K562 treated with DMSO at 1 percent for 24 hours (cell line): ENCODE data around the gene OR7A17. TPM values are rescaled to one million over a fixed set of nuclear protein-coding genes. Genes with fewer than 3 reads are reported as not detected.

ENCODE experiments used
- total RNA-seq: library from RNA; unstranded; fragments of 300-600 nt; gene quantifications from 2 replicates; pipeline ENCODE4 v1.2.3, GENCODE V29; 2022; ENCODE audit warnings: low read depth; ENCODE audit not compliant: insufficient read depth

Gene OR7A17
- total RNA-seq = not detected in 2 replicates

GRCh38 chr19:14886032-14886431 is at the start of gene OR7A17:
Gene OR7A17, minus strand, starts transcription at chr19:14886132. Its CDS starts 4,777 bp downstream, at chr19:14881355.

GRCh38 chr19:14848822-14849221 is 37.1 kb downstream of the OR7A17 start, which contains the start of gene OR7A10:
Gene OR7A10, minus strand, starts transcription at chr19:14848922. Its CDS starts 7,045 bp downstream, at chr19:14841877.

GRCh38 chr19:14835011-14835410 is 50.9 kb downstream of the OR7A17 start, which contains the start of the genes OR7A5 and OR7C1:
Gene OR7A5, minus strand, starts transcription at chr19:14835185. Its CDS starts 6,944 bp downstream, at chr19:14828241.
Gene OR7C1, minus strand, starts transcription at chr19:14835185. Its CDS starts 35,049 bp downstream, at chr19:14800136.

Other genes with a start within 250 kb of the OR7A17 start
- gene ADGRE3, start 211.3 kb downstream of the OR7A17 start, total RNA-seq = not detected in 2 replicates
- 4.4 and 6.1 TPM in 2 replicates for gene ZNF333, start 196.1 kb downstream of the OR7A17 start, total RNA-seq
- gene ADGRE2, start 107.6 kb downstream of the OR7A17 start, total RNA-seq = 5.4 and 12.4 TPM in 2 replicates
- gene OR7A5, start 50.9 kb downstream of the OR7A17 start, total RNA-seq = not detected in 2 replicates
- not detected in 2 replicates for gene OR7C1, start 50.9 kb downstream of the OR7A17 start, total RNA-seq
- gene OR7A10, start 37.2 kb downstream of the OR7A17 start, total RNA-seq = not detected in 2 replicates
- gene OR7C2, start 55.4 kb upstream of the OR7A17 start, total RNA-seq = not detected in 2 replicates
- gene SLC1A6, start 93.7 kb upstream of the OR7A17 start, total RNA-seq = not detected in 2 replicates
- not detected in 2 replicates for gene CASP14, start 163.3 kb upstream of the OR7A17 start, total RNA-seq
- gene OR1I1, start 196.1 kb upstream of the OR7A17 start, total RNA-seq = not detected in 2 replicates
- not detected in 2 replicates for gene SYDE1, start 221.3 kb upstream of the OR7A17 start, total RNA-seq